GM12874 (cell line): ENCODE results near the gene DARS1.

ENCODE experiments used
- TF ChIP-seq, protein P1 (sequence below): IDR thresholded peaks from 2 replicates; pipeline ENCODE4 v1.5.1; 2011; ENCODE audit warnings: low read depth, mild to moderate bottlenecking, control low read depth, low read length, moderate library complexity; ENCODE audit not compliant: insufficient read depth

Gene DARS1

DNA sequence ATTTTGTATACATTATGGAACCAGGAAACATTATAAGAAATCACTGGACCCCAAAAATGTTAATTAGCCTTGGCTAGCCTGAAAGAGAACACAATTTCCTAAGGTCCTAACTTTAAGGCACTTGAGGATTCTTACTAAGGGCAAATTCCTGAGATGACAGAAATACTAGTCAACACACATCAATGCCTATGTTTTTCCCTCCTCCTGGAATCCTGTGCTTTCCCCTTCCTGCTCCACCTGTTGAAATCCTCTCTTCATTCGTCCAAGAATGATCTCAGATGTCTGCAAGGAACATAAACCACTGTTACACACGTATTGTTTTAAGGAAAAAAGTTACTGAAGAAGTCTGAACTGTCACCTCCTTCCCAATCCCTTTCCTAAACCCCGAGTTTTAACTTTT lies 21.2 kb upstream of the DARS1 start:
- TF ChIP-seq, protein P1, sequence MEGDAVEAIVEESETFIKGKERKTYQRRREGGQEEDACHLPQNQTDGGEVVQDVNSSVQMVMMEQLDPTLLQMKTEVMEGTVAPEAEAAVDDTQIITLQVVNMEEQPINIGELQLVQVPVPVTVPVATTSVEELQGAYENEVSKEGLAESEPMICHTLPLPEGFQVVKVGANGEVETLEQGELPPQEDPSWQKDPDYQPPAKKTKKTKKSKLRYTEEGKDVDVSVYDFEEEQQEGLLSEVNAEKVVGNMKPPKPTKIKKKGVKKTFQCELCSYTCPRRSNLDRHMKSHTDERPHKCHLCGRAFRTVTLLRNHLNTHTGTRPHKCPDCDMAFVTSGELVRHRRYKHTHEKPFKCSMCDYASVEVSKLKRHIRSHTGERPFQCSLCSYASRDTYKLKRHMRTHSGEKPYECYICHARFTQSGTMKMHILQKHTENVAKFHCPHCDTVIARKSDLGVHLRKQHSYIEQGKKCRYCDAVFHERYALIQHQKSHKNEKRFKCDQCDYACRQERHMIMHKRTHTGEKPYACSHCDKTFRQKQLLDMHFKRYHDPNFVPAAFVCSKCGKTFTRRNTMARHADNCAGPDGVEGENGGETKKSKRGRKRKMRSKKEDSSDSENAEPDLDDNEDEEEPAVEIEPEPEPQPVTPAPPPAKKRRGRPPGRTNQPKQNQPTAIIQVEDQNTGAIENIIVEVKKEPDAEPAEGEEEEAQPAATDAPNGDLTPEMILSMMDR: no peak

DNA sequence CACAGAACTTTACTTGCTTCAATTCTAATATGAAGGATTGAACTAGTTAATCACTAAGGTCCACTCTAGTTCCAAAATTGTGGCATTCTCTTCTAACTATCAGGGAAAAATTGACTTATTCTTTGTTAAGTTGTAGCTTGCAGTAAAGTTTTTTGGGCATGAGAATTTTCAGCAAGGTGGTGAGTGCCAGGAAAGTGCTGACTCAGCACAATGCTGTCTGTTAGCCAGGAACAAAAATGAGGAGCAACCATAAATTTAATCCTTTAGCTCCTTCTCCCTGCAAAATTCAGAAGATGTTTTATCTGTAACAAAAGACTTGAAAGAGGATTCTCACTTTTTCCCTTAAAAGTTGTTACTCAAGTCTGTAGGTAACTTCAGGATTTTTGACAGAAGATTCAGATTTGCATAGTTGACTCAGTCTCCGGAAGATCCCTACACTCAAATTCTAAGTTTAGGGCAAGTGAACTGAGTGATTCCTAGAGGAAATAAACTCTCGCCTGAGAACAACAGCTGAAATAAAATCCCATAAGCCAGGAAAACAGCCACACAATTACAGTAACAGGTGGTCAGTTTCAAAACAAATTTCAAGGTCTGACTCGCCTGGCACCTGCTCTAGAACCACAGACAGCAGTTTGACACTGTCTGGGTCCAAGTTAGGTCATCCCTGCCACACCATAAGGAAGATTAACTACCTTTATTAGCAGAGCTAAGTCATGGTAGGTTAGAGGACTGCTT lies 20.2 kb upstream of the DARS1 start:
- TF ChIP-seq, protein P1: no peak

DNA sequence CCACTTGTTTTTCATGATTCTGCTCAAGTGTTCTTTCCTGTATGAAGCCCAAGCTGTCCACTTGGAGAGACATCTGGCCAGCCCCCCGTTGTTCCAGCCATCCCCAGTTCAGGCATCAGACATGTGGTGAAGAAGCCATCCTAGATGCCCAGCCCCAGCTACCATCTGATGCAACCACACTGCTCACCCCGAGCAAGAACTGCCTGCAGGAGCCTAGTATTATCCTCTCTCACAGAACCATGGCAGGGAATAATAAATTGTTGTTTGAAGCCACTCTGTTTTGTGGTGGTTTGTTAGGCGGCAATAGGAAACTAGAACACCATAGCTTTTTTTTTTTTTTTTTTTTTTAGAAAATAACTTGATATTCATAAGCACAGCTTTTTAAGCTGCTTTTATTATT lies 19.5 kb upstream of the DARS1 start:
- TF ChIP-seq, protein P1: no peak

DNA sequence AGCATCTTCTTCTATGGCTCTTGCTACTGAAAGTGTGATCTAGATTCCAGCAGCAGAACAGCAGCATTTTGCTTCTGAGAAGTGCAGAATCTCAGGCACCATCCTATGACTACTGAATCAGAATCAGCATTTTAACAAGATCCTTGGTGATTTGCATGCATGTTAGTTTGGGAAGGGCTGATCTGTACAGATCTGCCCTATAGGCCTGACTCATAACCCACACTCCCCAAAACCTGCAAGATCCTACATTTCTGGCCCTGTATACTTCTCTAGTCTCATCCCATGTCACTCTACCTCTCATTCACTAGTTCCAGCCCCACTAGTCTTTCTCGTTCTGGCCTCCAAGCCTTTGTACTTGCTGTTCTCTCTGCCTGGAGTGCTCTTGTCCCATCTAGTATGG lies 15.7 kb upstream of the DARS1 start:
- TF ChIP-seq, protein P1: no peak

DNA sequence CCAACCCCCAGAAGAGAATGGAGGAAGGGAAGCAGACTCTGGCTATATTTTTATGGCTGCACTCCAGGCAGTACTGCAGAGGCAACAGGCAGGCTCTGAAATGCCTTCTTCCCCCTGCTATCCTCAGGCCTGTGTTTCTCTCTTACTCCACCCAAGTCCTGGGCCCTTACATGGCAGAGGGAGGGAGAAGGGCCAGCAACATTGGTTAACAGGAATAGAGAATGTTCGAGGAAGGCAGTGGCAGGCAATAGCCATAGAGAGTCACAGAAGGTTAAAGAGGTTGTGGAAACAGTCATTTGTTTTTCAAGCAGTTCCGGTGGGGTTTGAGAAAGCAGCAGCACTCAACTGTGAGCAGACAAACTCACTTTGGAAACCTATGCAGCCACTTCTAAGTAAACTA lies 15.1 kb upstream of the DARS1 start:
- TF ChIP-seq, protein P1: no peak

DNA sequence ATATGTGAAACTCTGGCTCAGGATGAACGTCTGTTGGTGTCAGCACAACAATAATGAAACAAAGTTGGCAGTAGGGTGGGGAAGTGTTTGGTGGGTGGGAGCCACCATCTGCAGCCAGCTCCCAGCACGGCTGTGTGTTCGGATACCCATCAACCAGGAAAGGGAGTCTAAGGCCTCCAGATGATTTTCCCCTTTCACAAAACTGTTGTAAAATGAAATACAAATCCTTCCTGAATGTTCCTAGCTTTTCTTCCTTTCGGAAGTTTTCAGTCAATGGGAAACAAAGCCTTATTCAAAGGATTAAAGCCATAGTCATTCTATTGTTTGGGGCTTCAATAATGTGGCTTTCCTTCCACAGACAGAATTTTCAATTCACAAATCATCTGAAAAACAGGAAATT lies 14.5 kb upstream of the DARS1 start:
- TF ChIP-seq, protein P1: no peak

DNA sequence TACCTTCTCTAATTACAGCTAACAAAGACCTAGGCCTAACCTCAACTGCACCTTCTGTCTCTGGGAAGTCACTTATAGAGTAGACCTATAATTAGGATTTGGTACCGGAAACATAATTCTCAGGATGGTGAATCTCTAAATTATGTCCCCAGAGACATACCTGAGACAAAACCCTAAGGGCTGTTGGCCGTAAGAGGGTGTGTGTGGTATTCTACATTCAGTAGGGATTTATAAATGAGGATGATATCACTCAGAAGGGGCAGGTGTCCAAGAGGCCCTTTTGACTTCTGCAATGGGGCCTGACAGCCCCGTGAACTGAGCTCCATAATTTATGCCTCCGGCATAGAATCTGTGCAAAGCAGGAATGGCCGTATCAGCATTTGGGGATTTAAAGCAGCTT lies 13.5 kb upstream of the DARS1 start:
- TF ChIP-seq, protein P1: no peak
